SK-MEL-5 (cell line): ENCODE results near the gene VTCN1. TPM values are rescaled to one million over a fixed set of nuclear protein-coding genes. Genes with fewer than 3 reads are reported as not detected.
"Not testable (repeated sequence)": the region's sequence is repeated elsewhere in the genome, so short reads cannot be mapped to it uniquely, and the experiment has no call there.

Source experiments
- DNase-seq: peaks from one replicate; pipeline ENCODE4 v3.0.0-alpha.2; 2016; ENCODE audit warnings: low read depth, low spot score
- in situ Hi-C: cut with HindIII; loops from 2 replicates; pipeline ENCODE4 v1.10.0; 2016; ENCODE audit warnings: low sequenced_read_pairs, high pct_unique_total_duplicates, low pct_unique_long_range_greater_than_20kb
- polyA plus RNA-seq, 2 experiments: library from polyadenylated mRNA; depleted of rRNA; stranded (reverse); fragments of >200 nt; gene quantifications; 2 replicates each; pipeline ENCODE4 v1.2.3, GENCODE V29; 2015
- total RNA-seq: library from RNA; depleted of rRNA; stranded (reverse); fragments of >200 nt; shearing (Covaris generic); gene quantifications from 2 replicates; pipeline ENCODE4 v1.2.3, GENCODE V29; 2014; rRNA removed

The VTCN1 gene, protein sequence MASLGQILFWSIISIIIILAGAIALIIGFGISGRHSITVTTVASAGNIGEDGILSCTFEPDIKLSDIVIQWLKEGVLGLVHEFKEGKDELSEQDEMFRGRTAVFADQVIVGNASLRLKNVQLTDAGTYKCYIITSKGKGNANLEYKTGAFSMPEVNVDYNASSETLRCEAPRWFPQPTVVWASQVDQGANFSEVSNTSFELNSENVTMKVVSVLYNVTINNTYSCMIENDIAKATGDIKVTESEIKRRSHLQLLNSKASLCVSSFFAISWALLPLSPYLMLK
- total RNA-seq = 0.37 and 0.40 TPM in 2 replicates
- 0.27 and 0.47 TPM in 2 replicates for polyA plus RNA-seq (2015; cell fraction: cytosol; rRNA removed)
- 0.15 TPM in 1 of 2 replicates, not detected in the other for polyA plus RNA-seq (2015; cell fraction: nucleus; rRNA removed)

DNA sequence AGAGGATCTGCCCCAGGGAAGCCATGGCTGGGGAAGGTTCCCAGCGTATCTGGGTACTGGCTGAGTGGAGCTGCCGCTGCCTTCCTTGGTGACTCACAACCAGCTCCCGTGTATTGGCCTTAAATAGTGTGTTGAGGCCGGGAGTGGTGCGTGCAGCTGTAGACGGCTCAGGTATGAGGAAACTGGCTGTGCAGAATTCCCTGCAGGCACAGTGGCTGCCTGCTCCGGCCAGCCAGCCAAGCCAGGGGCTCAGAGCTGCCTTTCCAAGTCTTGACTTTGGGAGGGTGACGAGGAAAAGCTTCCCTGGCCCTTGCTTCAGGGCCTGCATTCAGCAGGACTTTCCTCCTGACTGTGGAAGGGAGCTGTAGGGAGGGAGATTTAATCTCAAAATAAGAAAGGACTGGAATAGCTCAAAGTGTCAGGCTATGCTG, at the start of gene VTCN1:
Gene VTCN1, minus strand, starts transcription at position 97 of the 431 bp plus-strand sequence. Its CDS starts 72 bp downstream, at position 25.
- in situ Hi-C loops = no loop called here
- no peak for DNase-seq

DNA sequence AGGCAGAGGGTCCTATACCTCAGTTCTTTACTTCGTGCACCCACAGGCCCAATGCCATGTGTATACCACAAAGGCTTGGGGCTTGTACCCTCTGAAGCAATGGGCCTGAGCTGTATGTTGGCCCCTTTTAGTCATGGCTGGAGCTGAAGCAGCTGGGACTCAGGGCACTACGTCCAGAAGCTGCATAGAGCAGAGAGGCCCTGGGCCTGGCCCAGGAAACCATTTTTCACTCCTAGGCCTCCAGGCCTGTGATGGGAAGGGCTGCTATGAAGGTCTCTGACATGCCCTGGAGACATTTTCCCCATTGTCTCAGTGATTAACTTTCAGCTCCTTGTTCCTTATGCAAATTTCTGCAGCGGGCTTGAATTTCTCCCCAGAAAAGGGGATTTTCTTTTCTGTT, 48.1 kb upstream of the VTCN1 start:
- in situ Hi-C loops = no loop called here
- no peak for DNase-seq

DNA sequence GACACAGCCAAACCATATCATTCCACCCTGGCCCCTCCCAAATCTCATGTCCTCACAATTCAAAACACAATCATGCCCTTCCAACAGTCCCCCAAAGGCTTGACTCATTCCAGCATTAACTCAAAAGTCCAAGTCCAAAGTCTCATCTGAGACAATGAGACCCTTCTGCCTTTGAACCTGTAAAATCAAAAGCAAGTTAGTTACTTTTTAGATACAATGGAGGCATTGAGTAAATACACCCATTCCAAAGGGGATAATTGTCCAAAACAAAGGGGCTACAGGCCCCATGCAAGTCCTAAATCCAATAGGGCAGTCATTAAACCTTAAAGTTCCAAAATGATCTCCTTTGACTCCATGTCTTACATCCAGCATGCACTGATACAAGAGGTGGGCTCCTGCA, 47.3 kb upstream of the VTCN1 start:
- in situ Hi-C loops, DNase-seq: not testable (repeated sequence)

DNA sequence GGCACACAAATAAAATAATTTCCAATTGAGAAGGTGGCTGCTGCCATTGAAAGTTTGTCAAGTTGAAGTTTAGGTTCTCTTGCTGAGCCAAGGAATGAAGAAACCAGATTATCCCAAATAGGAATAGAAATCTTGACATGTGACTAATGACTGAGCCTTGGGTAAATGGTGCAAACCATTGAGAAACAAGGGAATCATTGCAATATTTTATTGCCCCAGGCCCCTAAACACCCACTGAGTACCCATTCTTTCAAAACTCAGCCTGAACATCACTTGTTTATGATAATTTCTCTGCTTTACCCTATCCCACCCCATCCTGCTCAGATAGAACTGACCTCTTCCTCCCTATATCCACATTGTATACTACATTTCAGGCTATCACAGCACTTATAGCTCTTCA, 46.6 kb upstream of the VTCN1 start:
- in situ Hi-C loops = no loop called here

DNA sequence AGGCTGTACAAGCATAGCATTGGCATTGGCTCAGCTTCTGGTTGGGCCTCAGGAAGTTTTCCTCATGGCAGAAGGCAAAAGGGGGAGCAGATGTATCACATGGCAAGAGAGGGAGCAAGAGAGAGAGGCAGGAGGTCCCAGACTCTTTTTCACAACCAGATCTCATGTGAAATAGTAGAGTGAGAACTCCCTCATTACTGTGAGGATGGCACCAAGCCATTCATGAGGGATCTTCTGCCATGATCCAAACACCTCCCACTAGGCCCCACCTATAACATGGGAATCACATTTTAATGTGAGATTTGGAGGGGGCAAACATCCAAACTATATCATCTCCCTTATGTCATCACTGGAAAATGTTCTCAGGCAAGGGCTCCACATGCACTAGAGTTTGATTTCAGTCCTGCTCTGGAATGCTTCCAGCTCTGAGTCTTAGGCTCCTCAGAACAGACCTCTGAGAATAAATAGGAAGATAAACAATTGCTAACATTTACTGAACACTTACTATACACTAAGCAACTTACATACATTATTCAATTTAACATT, 39.4 kb upstream of the VTCN1 start:
- in situ Hi-C loops = no loop called here
- no peak for DNase-seq

More for the DNA sequence above, 46.6 kb upstream of the VTCN1 start:
- DNase-seq = peak; percentile 57

DNA sequence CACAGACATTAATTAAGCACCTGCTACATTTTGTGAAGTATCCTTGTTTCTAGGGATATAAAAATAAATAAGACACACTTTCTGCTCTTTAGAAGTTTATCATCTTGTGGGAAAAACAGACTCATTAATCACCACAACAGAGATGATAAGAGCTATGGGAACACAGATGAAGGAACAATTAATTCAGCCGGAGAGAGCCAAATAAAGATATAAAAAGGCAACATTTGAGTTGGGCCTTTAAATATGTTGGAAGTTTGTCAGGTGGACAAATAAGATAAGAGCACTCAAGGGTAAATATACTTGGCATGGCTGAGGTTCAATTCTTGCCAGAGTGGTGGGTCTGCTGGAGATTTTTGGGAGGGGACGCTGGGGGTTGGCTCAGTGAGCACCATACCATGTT, 34.2 kb upstream of the VTCN1 start:
- no peak for DNase-seq
- in situ Hi-C loops = no loop called here

DNA sequence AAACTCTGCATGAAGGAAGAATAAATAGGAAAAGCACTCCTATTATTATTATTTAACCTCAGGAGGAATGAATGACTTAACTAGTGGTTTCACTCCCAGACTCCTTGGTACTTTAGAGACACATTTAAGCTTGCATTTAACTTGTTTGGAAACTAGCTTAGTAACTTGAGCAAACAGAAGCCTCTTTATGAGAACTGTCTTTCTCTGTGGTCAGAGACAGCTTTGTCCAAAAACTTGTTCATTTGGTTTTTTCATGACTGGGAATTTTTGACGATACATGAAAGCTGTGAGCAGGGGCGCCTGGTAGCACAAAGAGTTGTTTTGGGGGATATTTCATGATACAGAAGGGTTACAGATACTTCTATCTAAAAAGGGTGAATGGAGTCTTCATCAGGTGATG, 33.6 kb upstream of the VTCN1 start:
- DNase-seq = peak; percentile 53
- in situ Hi-C loops = no loop called here

DNA sequence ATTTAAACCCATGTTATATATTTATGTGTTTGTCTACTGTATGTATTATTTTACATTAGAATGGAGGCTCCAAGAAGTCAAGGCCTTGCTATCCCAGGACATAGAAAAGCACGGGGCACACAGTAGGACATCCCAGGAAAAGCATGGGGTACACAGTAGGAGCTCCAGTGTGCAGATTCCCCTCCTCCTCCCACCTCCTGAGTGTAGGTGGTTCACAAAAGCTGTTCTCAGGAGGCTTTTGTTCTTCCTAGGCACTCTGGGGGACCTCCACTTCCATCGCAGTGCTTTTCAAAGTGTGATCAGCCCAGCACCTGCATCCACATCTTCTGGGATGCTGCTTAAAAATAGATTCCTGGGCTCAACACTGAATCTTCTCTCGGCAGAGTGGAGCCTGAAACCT, 30.8 kb upstream of the VTCN1 start:
- DNase-seq = no peak
- in situ Hi-C loops = no loop called here

DNA sequence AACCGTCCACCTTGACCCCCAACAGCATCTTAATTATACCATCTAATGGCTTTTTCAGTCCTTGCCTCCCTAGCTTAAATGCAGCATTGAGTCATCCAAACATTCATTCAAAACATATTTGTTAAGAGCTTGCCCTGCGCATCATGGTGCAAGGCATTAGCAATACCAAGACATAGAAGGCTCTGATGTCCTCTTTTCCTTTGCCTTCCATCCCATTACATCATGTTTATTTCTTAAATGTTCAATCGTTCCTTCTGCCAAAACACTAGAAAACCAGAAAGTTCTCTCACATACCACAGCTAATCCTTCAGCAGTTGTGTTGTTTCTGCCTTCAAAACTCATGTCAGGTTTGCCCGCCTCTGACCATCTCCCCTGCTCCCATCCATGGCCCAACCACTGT, 29.8 kb upstream of the VTCN1 start:
- in situ Hi-C loops = no loop called here
- no peak for DNase-seq

DNA sequence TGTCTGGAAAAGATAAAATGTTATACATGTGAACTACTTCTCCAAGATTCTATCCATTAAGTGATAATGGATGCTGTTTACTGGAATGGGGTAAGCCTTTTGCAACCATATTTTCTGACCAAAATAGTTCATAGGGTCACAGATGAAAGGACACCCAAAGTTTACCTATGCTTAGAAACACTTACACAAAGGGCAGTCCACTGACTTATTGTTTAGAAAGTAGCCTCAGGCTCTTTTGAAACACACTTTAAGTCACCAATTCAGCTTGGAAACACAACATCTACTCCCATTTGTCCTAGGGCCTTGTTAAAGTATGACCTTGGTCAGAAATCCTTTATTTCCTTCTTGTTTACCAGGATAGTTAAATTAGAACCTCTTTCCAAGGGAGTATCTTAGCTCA, 28.7 kb upstream of the VTCN1 start:
- in situ Hi-C loops = no loop called here
- DNase-seq = no peak

DNA sequence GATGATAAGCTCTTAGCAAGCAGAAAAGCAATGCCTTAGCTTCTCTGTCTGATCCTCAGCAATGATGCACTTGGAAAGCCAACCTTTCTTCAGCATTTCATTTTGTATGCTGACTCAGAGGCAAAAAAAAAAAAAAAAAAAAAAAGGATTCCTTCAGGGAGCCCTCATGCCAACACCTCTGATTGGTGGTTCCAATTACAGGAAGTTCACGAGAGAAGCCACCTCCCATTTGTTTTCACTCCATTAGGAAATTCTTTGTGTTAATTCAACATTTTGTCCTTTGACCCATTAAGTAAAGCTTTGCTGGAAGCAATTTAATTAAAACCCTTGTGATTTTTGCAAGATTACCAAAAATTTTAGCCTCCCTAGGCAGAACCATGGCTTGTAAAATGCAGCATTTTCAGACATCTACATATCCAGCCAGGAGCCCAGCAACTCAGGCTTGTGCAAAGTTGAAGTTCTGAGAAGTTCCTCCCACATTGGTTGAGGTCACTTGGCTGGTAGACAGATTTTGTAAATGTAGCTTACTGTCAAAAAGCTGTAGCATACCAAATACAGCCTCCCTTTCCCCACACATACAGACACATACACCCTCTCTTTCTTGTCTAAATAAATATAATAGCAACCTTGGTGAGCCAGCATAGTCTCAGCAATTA, 27.1 kb upstream of the VTCN1 start:
- no peak for DNase-seq

DNA sequence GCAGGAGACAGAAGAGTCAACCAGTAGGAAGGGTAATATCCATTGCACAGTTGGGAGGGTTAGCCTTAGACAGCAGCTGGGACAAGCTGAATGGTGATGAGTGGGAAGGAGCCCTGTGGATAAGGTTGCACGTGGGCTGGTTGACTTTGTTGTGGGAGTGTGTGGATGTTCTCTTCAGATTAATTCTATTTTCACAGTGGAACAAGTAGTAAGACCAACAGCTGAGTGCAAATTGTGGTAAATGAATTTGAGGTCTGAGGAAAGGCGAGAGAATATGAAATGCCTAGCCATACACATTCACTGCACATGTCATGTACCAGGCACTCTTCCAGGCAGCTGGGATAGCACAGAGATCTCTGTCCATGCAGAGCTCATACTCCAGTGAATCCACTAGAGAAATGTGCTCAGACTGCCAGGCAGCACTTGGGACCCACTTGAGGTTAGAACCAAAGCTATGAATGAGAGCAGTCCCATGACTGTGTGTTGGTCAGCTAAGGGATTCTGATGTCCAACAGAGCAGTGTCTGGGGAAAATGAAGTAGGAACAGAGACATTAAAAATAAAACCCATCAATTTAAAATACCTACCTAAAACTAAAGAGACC, 25.2 kb upstream of the VTCN1 start:
- in situ Hi-C loops = no loop called here

More for the DNA sequence above, 27.1 kb upstream of the VTCN1 start:
- in situ Hi-C loops = no loop called here

DNA sequence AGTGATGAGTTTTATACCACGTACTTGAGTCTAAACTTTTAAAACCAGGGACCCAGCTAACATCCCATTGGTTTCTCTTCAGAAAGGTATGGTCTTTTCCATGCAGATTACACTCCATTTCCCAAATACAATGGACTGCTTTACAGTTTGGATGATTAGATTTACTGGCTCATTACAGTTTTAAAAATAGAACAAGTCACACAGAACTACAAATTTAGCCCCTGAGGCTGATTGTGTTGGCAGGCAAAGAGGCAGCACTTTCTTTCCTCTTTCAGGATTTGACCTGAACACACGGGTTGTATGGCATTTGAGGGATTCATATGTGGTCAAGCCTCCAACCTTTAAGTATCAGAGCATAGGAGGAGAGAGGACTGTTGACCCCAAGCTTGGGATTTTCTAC, 21.8 kb upstream of the VTCN1 start:
- in situ Hi-C loops = no loop called here
- peak; percentile 68 for DNase-seq

More for the DNA sequence above, 25.2 kb upstream of the VTCN1 start:
- no peak for DNase-seq

DNA sequence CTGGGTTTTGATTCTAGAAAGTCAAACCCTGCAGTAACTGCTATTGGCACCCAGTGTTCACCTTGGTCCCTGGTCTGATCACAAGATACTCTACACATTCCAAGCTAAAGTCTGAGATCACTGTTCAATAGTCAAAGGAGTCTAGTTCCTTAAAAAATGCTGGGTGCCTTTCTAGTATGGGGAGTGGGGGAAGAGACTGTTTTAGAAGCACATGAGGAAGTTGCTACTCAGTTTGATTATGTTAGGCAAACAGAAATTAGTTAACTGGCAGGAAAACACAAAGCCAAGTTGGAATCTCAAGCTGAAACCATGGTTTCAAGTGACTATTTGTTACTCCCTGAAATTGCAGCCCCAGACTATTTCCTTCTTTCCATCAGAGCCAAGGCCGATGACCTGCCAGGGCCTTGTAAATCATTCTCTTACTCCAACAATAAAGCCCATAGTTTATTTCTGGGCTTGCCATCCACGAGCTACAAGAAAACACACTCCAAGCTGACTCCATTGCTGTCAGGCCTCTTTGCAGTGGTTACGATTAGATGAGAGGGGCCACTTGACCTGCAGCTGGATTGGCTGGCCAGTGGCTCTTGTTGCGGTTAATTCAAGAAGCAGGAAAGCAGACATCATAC, 21.1 kb upstream of the VTCN1 start:
- DNase-seq = no peak
- in situ Hi-C loops = no loop called here

DNA sequence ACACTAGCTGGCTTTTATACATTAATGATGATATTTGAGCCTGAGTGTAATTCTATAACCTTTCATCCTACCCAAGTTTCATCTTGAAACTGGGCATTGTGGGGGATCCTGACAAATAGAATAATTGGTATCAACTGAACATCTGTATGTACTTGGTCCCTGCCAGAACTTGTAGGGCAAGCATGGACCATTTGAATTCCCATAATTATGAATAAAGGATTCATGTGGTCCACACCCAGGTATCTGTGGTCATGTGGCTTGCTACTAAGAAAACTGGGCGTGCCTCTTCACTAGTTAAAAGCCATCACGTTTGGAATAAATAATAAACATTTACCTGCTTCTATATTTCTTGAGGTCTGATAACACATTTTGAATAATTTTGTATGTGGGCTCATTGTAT, 20.6 kb upstream of the VTCN1 start:
- in situ Hi-C loops = no loop called here
- no peak for DNase-seq

DNA sequence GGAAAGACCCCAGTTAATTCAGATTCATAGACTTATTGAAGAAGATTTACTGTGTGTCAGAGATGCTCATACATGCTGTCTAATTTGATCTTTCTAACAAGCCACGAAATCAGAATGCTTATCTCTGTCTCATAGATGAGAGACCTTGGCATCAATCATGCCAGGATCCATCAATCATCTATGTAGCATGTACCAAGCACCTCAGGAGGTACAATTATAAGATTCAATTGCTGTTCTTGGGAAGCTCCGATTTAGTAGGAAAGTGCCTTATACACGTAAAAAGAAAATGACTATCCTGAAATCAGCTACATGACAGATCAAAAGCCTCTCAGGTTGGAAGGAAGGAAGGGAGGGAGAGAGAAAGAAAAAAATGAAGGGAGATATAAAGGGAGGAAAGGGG, 18.5 kb upstream of the VTCN1 start:
- no peak for DNase-seq
- in situ Hi-C loops = no loop called here

DNA sequence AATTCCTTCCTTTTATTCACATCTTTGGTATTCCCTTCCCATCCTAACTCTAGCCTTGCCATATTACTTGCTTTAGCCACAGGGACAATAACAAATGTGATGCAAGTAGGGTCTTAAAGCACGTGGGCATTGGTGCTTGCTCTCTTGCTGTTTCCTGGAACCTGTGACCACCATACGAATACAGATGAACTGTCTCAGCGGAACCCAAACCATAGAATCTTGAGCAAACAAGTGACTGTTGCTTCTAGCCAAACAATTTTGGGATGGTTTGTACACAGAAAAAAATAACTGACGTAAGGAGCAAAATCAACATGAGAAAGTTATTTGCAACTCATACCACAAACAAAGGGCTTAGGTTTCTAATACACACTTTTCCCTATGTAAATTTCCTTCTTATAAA, 15.2 kb upstream of the VTCN1 start:
- in situ Hi-C loops = no loop called here
- no peak for DNase-seq

DNA sequence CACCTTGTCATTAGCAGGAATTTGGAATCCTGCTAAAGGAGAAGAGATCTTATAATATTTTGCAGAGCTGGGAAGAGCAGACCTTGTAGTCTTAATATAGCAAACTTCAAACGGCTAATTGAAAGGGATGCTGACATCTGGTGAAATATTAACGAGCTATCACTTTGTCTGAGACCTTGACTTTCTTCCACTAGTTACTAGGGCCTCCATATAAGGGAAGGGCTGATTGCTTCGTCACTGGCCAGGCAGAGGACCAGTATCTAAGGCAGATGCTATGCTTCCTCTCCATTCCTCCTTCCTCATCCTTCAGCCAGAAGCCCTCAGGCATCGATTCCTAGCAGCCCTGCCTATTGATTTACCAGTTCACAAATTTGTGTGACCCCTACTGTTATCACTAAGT, 6.0 kb upstream of the VTCN1 start:
- in situ Hi-C loops = no loop called here
- no peak for DNase-seq
